A549 treated with dexamethasone at 1 μM for 4 hours (cell line): ENCODE results near the gene PAM. TPM values are rescaled to one million over a fixed set of nuclear protein-coding genes. Genes with fewer than 3 reads are reported as not detected.

Experiments used
- total RNA-seq: library from RNA; stranded (reverse); fragments of 200-300 nt; extraction: Qiagen RNA extraction; gene quantifications from 5 replicates; pipeline ENCODE4 v1.2.3, GENCODE V29; 2022

The PAM gene
- 20.1 to 27.9 TPM (median 23.6 TPM) in 5 replicates for total RNA-seq

GRCh38 chr5:102754767-102755431 lies at the start of gene PAM:
Gene PAM (plus strand): TSS chr5:102755305. CDS start chr5:102866196, 110,891 bp downstream.

